HFF-Myc (cell line): ENCODE measurements around the gene SLC35F1.

ENCODE experiments used
- DNase-seq: peaks from one replicate; pipeline ENCODE4 v3.0.0-alpha.2; 2011; ENCODE audit warnings: low read depth; ENCODE audit errors: extremely low read depth
- H3K4me3 ChIP-seq: replicated peaks from 2 replicates; pipeline ENCODE4 v1.5.1; 2011; ENCODE audit warnings: low read depth, mild to moderate bottlenecking, control low read depth, low read length
- CTCF ChIP-seq: IDR thresholded peaks from 2 replicates; pipeline ENCODE4 v1.5.1; 2012; ENCODE audit warnings: mild to moderate bottlenecking, low read depth, low read length, control low read depth; ENCODE audit errors: missing control alignments

Gene SLC35F1

GRCh38 chr6:118187568-118188164, 280.6 kb downstream of the SLC35F1 start:
- TF ChIP-seq CTCF: no peak
- DNase-seq: no peak
- H3K4me3 ChIP-seq: no peak overlapping the region

GRCh38 chr6:118188561-118188960, 281.5 kb downstream of the SLC35F1 start:
- no peak for DNase-seq
- H3K4me3 ChIP-seq: no peak overlapping the region
- TF ChIP-seq CTCF: no peak

GRCh38 chr6:118197539-118197938, 290.5 kb downstream of the SLC35F1 start:
- H3K4me3 ChIP-seq: no peak overlapping the region
- TF ChIP-seq CTCF: no peak
- DNase-seq: no peak

DNA sequence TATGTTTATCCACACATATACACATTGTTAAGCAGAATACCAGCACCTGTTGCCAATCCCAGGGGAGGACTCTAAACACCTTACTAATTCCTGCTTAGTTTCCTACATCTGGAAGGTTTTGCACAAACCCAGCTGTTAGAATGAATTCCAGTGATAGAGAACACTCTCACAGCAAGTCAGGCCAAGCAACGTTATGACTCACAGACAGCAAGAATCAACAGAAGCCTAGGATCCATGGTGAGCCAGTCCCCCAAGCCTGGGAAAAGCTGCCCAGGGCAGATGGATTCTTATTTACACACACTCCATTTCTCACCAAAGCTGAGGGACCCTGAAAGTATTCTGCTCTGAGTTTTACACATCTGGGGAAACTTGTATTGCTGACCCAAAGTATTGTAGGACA, 291.7 kb downstream of the SLC35F1 start:
- no peak overlapping the region for H3K4me3 ChIP-seq
- DNase-seq: no peak
- no peak for TF ChIP-seq CTCF

DNA sequence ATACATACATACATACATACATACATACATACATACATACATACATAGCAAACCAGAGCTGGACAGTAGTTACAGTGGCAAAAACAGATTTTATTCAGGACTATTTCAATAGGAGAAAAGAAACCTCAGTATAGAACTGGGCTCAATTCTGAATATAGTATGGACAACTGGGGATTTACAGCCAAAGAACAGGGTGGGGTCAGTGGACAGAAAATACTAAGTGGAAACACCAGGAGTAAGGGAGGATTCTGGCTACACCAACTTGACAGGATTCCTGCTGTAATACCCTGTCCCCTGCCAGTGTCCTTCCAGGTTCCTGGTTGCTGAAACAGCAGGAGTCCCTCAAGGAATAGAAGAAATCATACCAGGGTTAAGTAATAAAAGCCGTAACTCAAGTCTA, 293.1 kb downstream of the SLC35F1 start:
- no peak for TF ChIP-seq CTCF
- H3K4me3 ChIP-seq: no peak overlapping the region
- DNase-seq: no peak

DNA sequence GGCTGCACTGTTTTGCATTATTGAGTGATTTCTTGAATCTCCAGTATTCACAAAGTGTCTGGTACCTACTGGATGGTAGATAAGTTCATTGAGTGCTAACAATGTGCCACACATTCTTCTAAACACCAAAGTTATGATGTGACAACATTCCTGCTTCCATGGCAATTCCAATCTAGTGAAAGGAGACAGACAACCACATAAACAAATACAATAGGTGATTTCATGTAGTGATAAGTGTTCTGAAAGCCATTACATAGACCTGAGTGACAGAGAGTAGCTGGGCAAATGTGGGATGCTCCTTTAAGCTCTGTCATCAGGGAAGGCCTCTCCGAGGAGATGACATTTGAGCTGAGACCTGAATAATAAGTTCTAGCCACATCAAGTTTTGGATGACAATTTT, 295.5 kb downstream of the SLC35F1 start:
- TF ChIP-seq CTCF: no peak
- no peak for DNase-seq
- H3K4me3 ChIP-seq: no peak overlapping the region

DNA sequence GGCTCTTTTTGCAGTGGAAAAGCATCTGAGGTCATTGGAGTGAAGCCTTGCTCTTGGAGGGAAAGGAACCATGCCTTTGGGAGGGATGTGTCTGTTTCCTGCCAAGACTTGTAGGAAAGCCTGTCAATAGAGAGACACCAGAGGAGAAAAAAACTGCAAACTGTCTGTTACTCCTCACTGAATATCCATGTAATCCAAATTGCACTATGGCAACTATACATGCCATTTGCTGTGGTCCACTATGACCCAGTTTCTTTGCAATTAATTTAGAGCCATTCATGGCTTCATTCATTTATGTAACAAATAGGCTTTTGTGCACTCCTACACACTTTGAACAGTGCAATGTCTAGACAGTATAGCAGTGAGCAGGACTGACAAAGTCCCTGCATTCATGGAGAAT, 296.5 kb downstream of the SLC35F1 start:
- no peak for TF ChIP-seq CTCF
- no peak for DNase-seq
- H3K4me3 ChIP-seq: no peak overlapping the region
